H1 (cell line): ENCODE measurements around the gene PLLP. TPM values are rescaled to one million over a fixed set of nuclear protein-coding genes. Genes with fewer than 3 reads are reported as not detected.

Experiments used
- CTCF ChIA-PET: fragments of 300-600 bp; sonication (Branson Sonifier 250); formaldehyde crosslinking; loops from one replicate; lab custom pipeline; 2021; ENCODE audit not compliant: partially characterized antibody; lab: Charles Lee
- POLR2A ChIA-PET: fragments of 300-600 bp; sonication (Branson Sonifier 250); formaldehyde crosslinking; loops from one replicate; lab custom pipeline; 2021; ENCODE audit warnings: inconsistent platforms; ENCODE audit not compliant: partially characterized antibody; lab: Charles Lee
- DNase-seq, 2 experiments: peaks; one replicate each; pipeline versions ENCODE4 v3.0.0 to v3.0.0-alpha.2; 2010 to 2022; ENCODE audit warnings: low spot score in 2 of 2, low read depth in 1 of 2, mixed read lengths in 1 of 2
- FAIRE-seq: peaks from 2 replicates; lab custom pipeline; 2011; peaks lifted over from hg19 to GRCh38; lab: Jason Lieb, UNC
- H2AFZ ChIP-seq: 2 replicates; pipeline ENCODE4 v1.8.1; 2012; ENCODE audit warnings: low read length, inconsistent platforms
- H2AK5ac ChIP-seq: 2 replicates; pipeline ENCODE4 v1.6.1; 2013; ENCODE audit warnings: low read depth, low read length
- H2BK120ac ChIP-seq: replicated peaks from 2 replicates; pipeline ENCODE3; 2013; ENCODE audit warnings: low read depth, low read length, inconsistent platforms
- H2BK12ac ChIP-seq: 2 replicates; pipeline ENCODE4 v1.6.1; 2013; ENCODE audit warnings: low read depth, low read length
- H2BK15ac ChIP-seq: 2 replicates; pipeline ENCODE4 v1.6.1; 2013; ENCODE audit warnings: low read length
- H2BK20ac ChIP-seq: 2 replicates; pipeline ENCODE4 v1.6.1; 2013; ENCODE audit warnings: low read length
- H2BK5ac ChIP-seq: 2 replicates; pipeline ENCODE4 v1.6.1; 2013; ENCODE audit warnings: low read depth, low read length
- H3K14ac ChIP-seq: 2 replicates; pipeline ENCODE4 v1.6.1; 2013; ENCODE audit warnings: inconsistent platforms; ENCODE audit not compliant: insufficient read length
- H3K18ac ChIP-seq: 2 replicates; pipeline ENCODE4 v1.6.1; 2013; ENCODE audit warnings: low read length; ENCODE audit errors: extremely low read depth
- H3K23ac ChIP-seq: 2 replicates; pipeline ENCODE4 v1.6.1; 2013; ENCODE audit warnings: inconsistent platforms; ENCODE audit not compliant: insufficient read length
- H3K23me2 ChIP-seq: 2 replicates; pipeline ENCODE4 v1.6.1; 2013; ENCODE audit warnings: low read depth, low read length
- H3K27ac ChIP-seq: 2 replicates; pipeline ENCODE4 v1.6.1; 2011; ENCODE audit warnings: low read depth, low read length, inconsistent platforms
- H3K27me3 ChIP-seq, 4 experiments: replicated peaks in 1 of 4; 1 replicate in 1 of 4; 2 replicates in 3 of 4; pipeline versions ENCODE4 v1.6.1 to v1.8.1; 2011 to 2013; ENCODE audit warnings: low read length in 3 of 4, mild to moderate bottlenecking in 3 of 4, inconsistent platforms in 2 of 4, mixed read lengths in 2 of 4, moderate library complexity in 1 of 4; ENCODE audit not compliant: control insufficient read depth in 3 of 4, insufficient read depth in 3 of 4; ENCODE audit errors: extremely low read depth in 1 of 4
- H3K36me3 ChIP-seq, 4 experiments: 2 replicates each; pipeline versions ENCODE4 v1.6.1 to v1.8.1; 2011 to 2013; ENCODE audit warnings: mild to moderate bottlenecking in 4 of 4, low read length in 3 of 4, moderate library complexity in 2 of 4, control low read depth in 1 of 4, inconsistent platforms in 1 of 4; ENCODE audit not compliant: insufficient read depth in 4 of 4, control insufficient read depth in 2 of 4
- H3K4ac ChIP-seq: replicated peaks from 2 replicates; pipeline ENCODE3; 2013; ENCODE audit warnings: low read length, low read depth, mixed read lengths, inconsistent platforms; ENCODE audit not compliant: insufficient read length
- H3K4me1 ChIP-seq, 4 experiments: replicated peaks in 1 of 4; 1 replicate in 1 of 4; 2 replicates in 3 of 4; pipeline versions ENCODE4 v1.6.1 to v1.8.1; 2011 to 2013; ENCODE audit warnings: low read length in 3 of 4, inconsistent platforms in 2 of 4, mixed read lengths in 1 of 4; ENCODE audit not compliant: insufficient read depth in 4 of 4, control insufficient read depth in 3 of 4
- H3K4me2 ChIP-seq, 2 experiments: 2 replicates each; pipeline versions ENCODE4 v1.6.1 to v1.8.1; 2011 to 2013; ENCODE audit warnings: low read depth in 2 of 2, low read length in 2 of 2, control low read depth in 1 of 2, inconsistent platforms in 1 of 2, mild to moderate bottlenecking in 1 of 2; ENCODE audit not compliant: insufficient read depth in 1 of 2
- H3K4me3 ChIP-seq, 4 experiments: fragments of 200-600, 300-600 bp in 1 of 4; sonication (generic), shearing (Covaris generic), sonication (Bioruptor Twin) in 1 of 4; 2 replicates each; pipeline versions ENCODE4 v1.5.1 to v1.8.1; 2011 to 2016; ENCODE audit warnings: low read length in 4 of 4, low read depth in 3 of 4, control low read depth in 2 of 4, inconsistent platforms in 2 of 4, mild to moderate bottlenecking in 2 of 4, mixed read lengths in 1 of 4, moderate library complexity in 1 of 4; ENCODE audit not compliant: insufficient read depth in 2 of 4; ENCODE audit errors: extremely low read depth in 1 of 4
- H3K56ac ChIP-seq: replicated peaks from 2 replicates; pipeline ENCODE3; 2013; ENCODE audit warnings: low read depth, mild to moderate bottlenecking, mixed read lengths, low read length, inconsistent platforms; ENCODE audit not compliant: insufficient read length
- H3K79me1 ChIP-seq: 2 replicates; pipeline ENCODE4 v1.6.1; 2013; ENCODE audit warnings: low read depth, low read length, control low read depth
- H3K79me2 ChIP-seq, 2 experiments: 2 replicates each; pipeline versions ENCODE4 v1.6.1 to v1.8.1; 2012 to 2013; ENCODE audit warnings: low read length in 2 of 2, mild to moderate bottlenecking in 2 of 2, inconsistent platforms in 1 of 2; ENCODE audit not compliant: insufficient read depth in 2 of 2, control insufficient read depth in 1 of 2
- H3K9ac ChIP-seq, 4 experiments: replicated peaks in 1 of 4; 1 replicate in 1 of 4; 2 replicates in 3 of 4; pipeline versions ENCODE4 v1.6.1 to v1.8.1; 2011 to 2013; ENCODE audit warnings: low read depth in 3 of 4, low read length in 3 of 4, control low read depth in 2 of 4, mild to moderate bottlenecking in 2 of 4, moderate library complexity in 2 of 4, inconsistent platforms in 1 of 4; ENCODE audit errors: extremely low read depth in 1 of 4
- H3K9me3 ChIP-seq, 2 experiments: 2 replicates each; pipeline versions ENCODE4 v1.6.1 to v1.8.1; 2012 to 2013; ENCODE audit warnings: mild to moderate bottlenecking in 2 of 2, moderate library complexity in 2 of 2, control low read depth in 1 of 2, inconsistent platforms in 1 of 2, low read depth in 1 of 2, low read length in 1 of 2, mixed read lengths in 1 of 2; ENCODE audit not compliant: insufficient read depth in 2 of 2
- H4K20me1 ChIP-seq, 2 experiments: replicated peaks in 1 of 2; 2 replicates each; pipeline versions ENCODE3 to v1.8.1; 2011 to 2013; ENCODE audit warnings: inconsistent platforms in 2 of 2, low read length in 2 of 2, mild to moderate bottlenecking in 1 of 2; ENCODE audit not compliant: insufficient read depth in 2 of 2, control insufficient read depth in 1 of 2
- H4K5ac ChIP-seq: 2 replicates; pipeline ENCODE4 v1.6.1; 2013; ENCODE audit warnings: low read length, low read depth, mixed read lengths, inconsistent platforms; ENCODE audit not compliant: insufficient read length
- H4K8ac ChIP-seq: 2 replicates; pipeline ENCODE4 v1.8.0; 2013; ENCODE audit warnings: mild to moderate bottlenecking, moderate library complexity, low read length, inconsistent platforms; ENCODE audit not compliant: insufficient read depth; ENCODE audit errors: extremely low read depth
- H4K91ac ChIP-seq: replicated peaks from 2 replicates; pipeline ENCODE3; 2013; ENCODE audit warnings: low read length, mixed read lengths, inconsistent platforms; ENCODE audit not compliant: insufficient read length
- EP300 ChIP-seq, 2 experiments: IDR thresholded peaks; 1 replicate in 1 of 2; 2 replicates in 1 of 2; pipeline ENCODE4 v1.6.1; 2011 to 2012; ENCODE audit warnings: low read depth in 2 of 2, low read length in 2 of 2, mild to moderate bottlenecking in 2 of 2, borderline replicate concordance in 1 of 2, inconsistent platforms in 1 of 2, moderate library complexity in 1 of 2
- FOSL1 ChIP-seq: IDR thresholded peaks from 2 replicates; pipeline ENCODE4 v1.6.1; 2011; ENCODE audit warnings: mild to moderate bottlenecking, low read depth, low read length, moderate library complexity; ENCODE audit not compliant: insufficient read depth
- PHF8 ChIP-seq: fragments of 200-600 bp; sonication (generic); conservative IDR thresholded peaks from 2 replicates; pipeline ENCODE4 v1.7.1; 2012; ENCODE audit warnings: low read depth, mild to moderate bottlenecking, inconsistent platforms, low read length, moderate library complexity
- SAP30 ChIP-seq: fragments of 300-600 bp; sonication (generic); IDR thresholded peaks from 2 replicates; pipeline ENCODE4 v1.7.1; 2012; ENCODE audit warnings: low read length, moderate library complexity, mild to moderate bottlenecking, inconsistent platforms; ENCODE audit not compliant: insufficient read depth, insufficient replicate concordance
- SIN3A ChIP-seq, 2 experiments: IDR thresholded peaks in 1 of 2; conservative IDR thresholded peaks in 1 of 2; 2 replicates each; pipeline ENCODE4 v1.6.1; 2011 to 2012; ENCODE audit warnings: low read length in 2 of 2, improper control_type of control experiment in 1 of 2, low read depth in 1 of 2, mild to moderate bottlenecking in 1 of 2
- SP2 ChIP-seq: IDR thresholded peaks from 2 replicates; pipeline ENCODE4 v1.6.1; 2012; ENCODE audit warnings: mild to moderate bottlenecking, low read length, inconsistent platforms
- WGBS, 2 experiments: shearing (Covaris generic) in 1 of 2; methylation state at CpG; one replicate each; pipeline versions ENCODE4 v1.1.6 to v1.1.7; 2013 to 2015; ENCODE audit warnings: low lambda C conversion rate in 2 of 2, mixed read lengths in 2 of 2, inconsistent platforms in 1 of 2, low coverage in 1 of 2, missing lambda C conversion rate in 1 of 2; ENCODE audit not compliant: insufficient replicate concordance in 2 of 2, insufficient coverage in 1 of 2, insufficient read length in 1 of 2; ENCODE audit errors: extremely low coverage in 1 of 2, missing lambda C conversion rate in 1 of 2; 5-methylcytosine and 5-hydroxymethylcytosine counted together
- polyA plus RNA-seq, 7 experiments: library from polyadenylated mRNA; depleted of rRNA in 3 of 7; stranded (reverse) in 5 of 7; unstranded in 2 of 7; fragments of >200 nt in 5 of 7; fragments of 200-250 nt in 2 of 7; gene quantifications; 1 replicate in 5 of 7; 2 replicates in 1 of 7; 4 replicates in 1 of 7; pipeline versions ENCODE4 v1.2.1 to v1.2.3, GENCODE V29; 2011 to 2013; ENCODE audit warnings: missing spikeins in 2 of 7, mixed read lengths in 2 of 7
- total RNA-seq: library from RNA; stranded (reverse); fragmentation: NEBNext Ultra II Directional; extraction: Animal tissue kit (Norgen Biotek cat#: 25700); gene quantifications from 2 replicates; pipeline ENCODE4 v1.2.1, GENCODE V29; 2021

PLLP gene
- total and polyA plus RNA-seq, 2 of the 8 experiments (the other 6 are each of a cell fraction or from before 2014, with no cell fraction given): 2.9 to 10.6 TPM

GRCh38 chr16:57282510-57283213 is 1.8 kb downstream of the PLLP start:
- no peaks in the 10 kb centered on the region for H4K20me1 ChIP-seq
- FAIRE-seq (no peak), DNase-seq (no peak)
- no peaks in the 10 kb centered on the region; a peak in 2 of 8 replicates for H3K36me3 ChIP-seq
- H3K79me2 ChIP-seq: no peaks in the 10 kb centered on the region
- H3K9ac ChIP-seq: no peak overlapping the region
- H4K5ac ChIP-seq: no peak overlapping the region
- no peak overlapping the region for H3K23ac ChIP-seq
- H2BK15ac ChIP-seq: no peak overlapping the region
- TF ChIP-seq SIN3A (conservative IDR thresholded peaks at IDR 0.05 in 1 of 2, IDR thresholded peaks at IDR 0.05 in 1 of 2; ENCODE audit: low read depth in 1 of 2, low read length in 2 of 2): no peak
- TF ChIP-seq SAP30: no peak
- TF ChIP-seq EP300 (IDR thresholded peaks at IDR 0.05; ENCODE audit: borderline replicate concordance in 1 of 2, low read depth in 2 of 2, low read length in 2 of 2): no peak
- TF ChIP-seq FOSL1: no peak
- no peak for TF ChIP-seq SP2
- no peak for TF ChIP-seq PHF8
- H2BK120ac ChIP-seq: no peak overlapping the region
- no peaks in the 10 kb centered on the region for H3K9me3 ChIP-seq
- peaks cover 6% of the 10 kb centered on the region for H3K23me2 ChIP-seq
- WGBS, 2 experiments: 84% methylated on average over 8 of the region's 8 CpGs; no CpG with 5 or more reads in 1 of the 2 experiments
- H2AFZ ChIP-seq: no peak overlapping the region
- no peak overlapping the region for H4K8ac ChIP-seq
- H2BK12ac ChIP-seq: no peak overlapping the region
- H3K56ac ChIP-seq: no peak overlapping the region
- ChIA-PET CTCF (interaction anchor here (1.7 kb wide), 1 partner anchor 135 kb away, joined by 3 read pairs; no protein-coding TSS in a partner anchor), POLR2A (interaction anchor here (1.6 kb wide), 2 partner anchors 10 to 17 kb away, joined by 3 to 4 read pairs; no protein-coding TSS in a partner anchor)
- H2AK5ac ChIP-seq: no peak overlapping the region
- H2BK5ac ChIP-seq: no peak overlapping the region
- H4K91ac ChIP-seq: no peak overlapping the region
- no peak overlapping the region for H3K18ac ChIP-seq
- H3K27me3 ChIP-seq: peaks cover 9 to 28% (median 24%) of the 10 kb centered on the region in 4 experiments; a peak in 6 of 7 replicates
- H2BK20ac ChIP-seq: no peak overlapping the region
- H3K4ac ChIP-seq: no peak overlapping the region
- H3K4me2 ChIP-seq: no peak overlapping the region
- no peak overlapping the region for H3K14ac ChIP-seq
- peaks cover 0 to 8% (median 4%) of the 10 kb centered on the region in 4 experiments; a peak in 5 of 7 replicates for H3K4me1 ChIP-seq
- H3K4me3 ChIP-seq: no peak overlapping the region
- H3K27ac ChIP-seq: no peak overlapping the region
- no peaks in the 10 kb centered on the region for H3K79me1 ChIP-seq
